Psoas muscle (tissue), 8 donors: ENCODE results near the gene NPTXR. TPM values are rescaled to one million over a fixed set of nuclear protein-coding genes. Genes with fewer than 3 reads are reported as not detected.

Source experiments
- ATAC-seq, 4 donors: fragments of 200-7000 bp; cut with Tn5 transposase; one replicate each; pipeline ENCODE4 v1.9.1; 2020; ENCODE audit warnings: moderate library complexity in 3 of 4, mild to moderate bottlenecking in 2 of 4
- DNase-seq, 2 donors: peaks; one replicate each; pipeline ENCODE4 v3.0.0-alpha.2; 2020
- H3K27ac ChIP-seq: fragments of 200-600 bp; one replicate; pipeline ENCODE4 v1.8.0; 2022
- H3K27me3 ChIP-seq, 3 donors: fragments of 200-600 bp in 1 of 3; one replicate each; pipeline versions ENCODE4 v1.6.1 to v1.8.0; 2013 to 2022; ENCODE audit warnings: low read length in 2 of 3, mild to moderate bottlenecking in 2 of 3, moderate library complexity in 1 of 3; ENCODE audit not compliant: insufficient read depth in 3 of 3
- H3K36me3 ChIP-seq, 2 donors: fragments of 200-600 bp in 1 of 2; one replicate each; pipeline versions ENCODE4 v1.6.1 to v1.8.0; 2013 to 2022; ENCODE audit warnings: low read depth in 1 of 2, mild to moderate bottlenecking in 1 of 2, moderate library complexity in 1 of 2; ENCODE audit not compliant: insufficient read depth in 1 of 2
- H3K4me1 ChIP-seq: fragments of 200-600 bp; one replicate; pipeline ENCODE4 v1.8.0; 2022
- H3K4me3 ChIP-seq: fragments of 200-600 bp; one replicate; pipeline ENCODE4 v1.8.0; 2022; ENCODE audit warnings: mild to moderate bottlenecking
- H3K9me3 ChIP-seq: fragments of 200-600 bp; one replicate; pipeline ENCODE4 v1.8.0; 2022
- CTCF ChIP-seq: fragments of 200-600 bp; IDR thresholded peaks from one replicate; pipeline ENCODE4 v1.8.0; 2022; ENCODE audit warnings: antibody characterized with exemption
- WGBS, 3 donors: extraction: QIAGEN DNeasy Blood & Tissue Kit; methylation state at CpG; one replicate each; pipeline versions ENCODE4 v1.1.6 to v1.1.7; 2013; 5-methylcytosine and 5-hydroxymethylcytosine counted together
- intact Hi-C, 2 donors: fragments of 100-400 bp; cut with DNase I; formaldehyde crosslinking; loops; one replicate each; pipeline versions ENCODE4 v1.11.0 to v1.14.2; 2022
- polyA plus RNA-seq, 3 donors: library from polyadenylated mRNA; stranded (reverse); fragments of 200-250 nt; gene quantifications; one replicate each; pipeline ENCODE4 v1.2.3, GENCODE V29; 2013
- total RNA-seq, 4 donors: library from RNA; stranded (reverse); fragmentation: NEBNext Ultra II Directional in 2 of 4; extraction: Animal tissue kit (Norgen Biotek cat#: 25700) in 2 of 4; gene quantifications; one replicate each; pipeline versions ENCODE4 v1.2.1 to v1.2.4, GENCODE V29; 2021 to 2023
- donor health status: healthy with polysubstance abuse.
- donor health status: DM: no; HTN: no; CAD: no; lungs with moderate emphysema.
- donor health status: Bipolar disorder and iron deficiency.
- donor health status: healthy.
- donor health status: DM: yes; HTN: yes; CAD: no.
- donor health status: DM: no; HTN: no; CAD: no.
- donor health status: DM: no; HTN: no; CAD: no.
- donor health status: DM: yes; HTN: yes; CAD: no.

NPTXR gene
- total and polyA plus RNA-seq, 7 donors, result 0.15 to 1.7 (median 0.39) TPM

DNA sequence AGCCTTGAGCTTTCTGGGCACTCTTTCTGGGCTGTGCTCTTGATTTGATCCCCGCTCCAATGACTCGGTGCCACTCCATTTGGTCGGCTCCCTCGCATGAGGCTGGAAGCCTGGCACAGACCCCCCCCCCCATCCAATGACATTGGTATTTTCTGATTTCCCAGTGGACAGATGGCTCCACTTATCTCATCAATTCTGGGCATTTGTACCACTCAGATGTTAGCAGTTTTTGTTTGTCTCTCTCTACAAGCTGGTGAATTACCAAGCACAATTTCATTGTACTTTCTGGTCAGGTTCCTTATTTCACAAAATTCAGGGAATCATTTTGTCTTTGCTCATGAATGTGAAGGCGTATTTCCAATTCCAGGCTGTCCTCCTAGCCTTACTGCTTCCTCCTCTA is 59.0 kb downstream of the NPTXR start:
- DNase-seq (no peak), ATAC-seq (no peak)
- no peak overlapping the region for H3K27ac ChIP-seq
- H3K4me1 ChIP-seq, result peaks cover 13% of the 10 kb centered on the region
- H3K36me3 ChIP-seq, result peaks cover 0 to 10% of the 10 kb centered on the region in 2 donors
- no peaks in the 10 kb centered on the region for H3K9me3 ChIP-seq
- WGBS, 3 donors, result 90 to 97% (median 93%) methylated on average over 5 of the region's 5 CpGs
- intact Hi-C loops, result no loop called here
- H3K27me3 ChIP-seq, result no peaks in the 10 kb centered on the region
- no peak overlapping the region for H3K4me3 ChIP-seq
- TF ChIP-seq CTCF, result no peak

DNA sequence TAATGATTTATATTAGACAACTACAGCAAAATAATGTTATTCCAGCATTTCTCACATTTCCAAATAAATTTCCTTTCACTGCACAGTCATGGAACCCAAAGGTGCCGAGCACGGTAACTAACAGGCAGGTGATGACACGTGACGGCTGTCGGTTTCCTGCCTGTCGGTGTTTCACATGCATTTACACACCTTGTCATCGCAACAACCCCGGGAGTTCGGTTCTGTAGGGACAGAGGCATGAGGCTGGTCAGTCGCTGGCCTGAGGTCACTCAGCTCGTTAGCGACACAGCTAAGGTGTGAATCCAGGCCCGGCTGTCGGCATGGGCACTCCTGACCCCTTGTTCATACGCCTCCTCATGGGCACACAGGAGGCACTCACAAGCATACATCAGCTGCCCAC is 59.8 kb downstream of the NPTXR start:
- no peaks in the 10 kb centered on the region for H3K27me3 ChIP-seq
- DNase-seq (no peak), ATAC-seq (no peak)
- no peak overlapping the region for H3K27ac ChIP-seq
- WGBS, 3 donors, result 92 to 95% (median 94%) methylated on average over 15 of the region's 15 CpGs
- intact Hi-C loops, result no loop called here
- TF ChIP-seq CTCF, result no peak
- H3K9me3 ChIP-seq, result no peaks in the 10 kb centered on the region
- no peak overlapping the region for H3K4me3 ChIP-seq
- peaks cover 12% of the 10 kb centered on the region for H3K4me1 ChIP-seq
- peaks cover 0 to 18% of the 10 kb centered on the region in 2 donors for H3K36me3 ChIP-seq

GRCh38 chr22:38783095-38783615 is 60.7 kb downstream of the NPTXR start:
- Histone ChIP-seq H3K4me3 (no peak overlapping the region), H3K4me1 (peaks cover 4% of the 10 kb centered on the region), H3K27ac (no peak overlapping the region), H3K9me3 (no peaks in the 10 kb centered on the region), H3K36me3 (peaks cover 0 to 18% of the 10 kb centered on the region in 2 donors), H3K27me3 (no peaks in the 10 kb centered on the region)
- ATAC-seq (no peak), DNase-seq (peak in 1 of 2 donors; percentile 20)
- intact Hi-C loops, result no loop called here
- WGBS, 3 donors, result 68 to 78% (median 71%) methylated on average over 13 to 14 of the region's 14 CpGs
- TF ChIP-seq CTCF, result no peak

- DNase-seq, result no peak
- no peak for TF ChIP-seq CTCF
- Histone ChIP-seq H3K4me3 (no peak overlapping the region), H3K9me3 (no peaks in the 10 kb centered on the region), H3K36me3 (peaks cover 0 to 18% of the 10 kb centered on the region in 2 donors), H3K27me3 (no peaks in the 10 kb centered on the region), H3K4me1 (no peaks in the 10 kb centered on the region), H3K27ac (no peak overlapping the region)
- WGBS, 3 donors, result 76 to 78% (median 76%) methylated on average over 13 of the region's 13 CpGs
- ATAC-seq, result no peak
- intact Hi-C loops, result no loop called here
Measured at GRCh38 chr22:38782402-38783094, 61.3 kb downstream of the NPTXR start.
